Left lobe of liver (tissue), 2 donors: ENCODE data around the gene FRMD4A. TPM values are rescaled to one million over a fixed set of nuclear protein-coding genes. Genes with fewer than 3 reads are reported as not detected.
"Not testable (repeated sequence)": the region's sequence is repeated elsewhere in the genome, so short reads cannot be mapped to it uniquely, and the experiment has no call there.

Experiments
- ATAC-seq: fragments of 200-7000 bp; cut with Tn5 transposase; one replicate; pipeline ENCODE4 v1.9.1; 2020; ENCODE audit warnings: mild to moderate bottlenecking, moderate library complexity
- DNase-seq: peaks from one replicate; pipeline ENCODE4 v3.0.0-alpha.2; 2020; ENCODE audit warnings: low spot score
- total RNA-seq: library from RNA; stranded (reverse); gene quantifications from one replicate; pipeline ENCODE4 v1.2.1, GENCODE V29; 2021
- donor health status: DM: no; HTN: no; CAD: no; lungs with moderate emphysema.
- donor health status: DM: no; HTN: yes; CAD: no.

The FRMD4A gene
- total RNA-seq, 1 donor from 2014 or later = 13.8 TPM

- ATAC-seq (no peak), DNase-seq (no peak)
These were observed 492.8 kb downstream of the FRMD4A start for GRCh38 chr10:13837966-13838365.

GRCh38 chr10:13834581-13835286, 496.0 kb downstream of the FRMD4A start:
- DNase-seq (no peak), ATAC-seq (peak; percentile 31)

GRCh38 chr10:13831711-13832141, 499.0 kb downstream of the FRMD4A start:
- peak; percentile 48 for ATAC-seq
- no peak for DNase-seq

GRCh38 chr10:13830385-13830784, 500.3 kb downstream of the FRMD4A start:
- ATAC-seq = no peak
- no peak for DNase-seq

- ATAC-seq (no peak), DNase-seq (no peak)
These were observed 500.9 kb downstream of the FRMD4A start for GRCh38 chr10:13829790-13830189.

- ATAC-seq, DNase-seq: not testable (repeated sequence)
These were observed 502.4 kb downstream of the FRMD4A start for GRCh38 chr10:13828284-13828683.

- no peak for ATAC-seq
- DNase-seq = no peak
These were observed 503.5 kb downstream of the FRMD4A start for GRCh38 chr10:13827076-13827797.

GRCh38 chr10:13823709-13824405, 506.9 kb downstream of the FRMD4A start:
- ATAC-seq = no peak
- DNase-seq = no peak

- no peak for DNase-seq
These were observed 507.5 kb downstream of the FRMD4A start for GRCh38 chr10:13823096-13823708.

GRCh38 chr10:13822490-13822889, 508.2 kb downstream of the FRMD4A start:
- ATAC-seq (no peak), DNase-seq (no peak)

More at GRCh38 chr10:13823096-13823708, 507.5 kb downstream of the FRMD4A start:
- no peak for ATAC-seq

- DNase-seq (no peak), ATAC-seq (peak; percentile 40)
These were observed 509.8 kb downstream of the FRMD4A start for GRCh38 chr10:13820964-13821337.

GRCh38 chr10:13820119-13820963, 510.4 kb downstream of the FRMD4A start:
- DNase-seq = no peak
- no peak for ATAC-seq

GRCh38 chr10:13816195-13816925, 514.4 kb downstream of the FRMD4A start:
- DNase-seq (peak; percentile 89), ATAC-seq (peak; percentile 97)

GRCh38 chr10:13815756-13816155, 515.0 kb downstream of the FRMD4A start:
- ATAC-seq (no peak), DNase-seq (no peak)

- no peak for DNase-seq
These were observed 517.2 kb downstream of the FRMD4A start for GRCh38 chr10:13813550-13813949.

GRCh38 chr10:13812804-13813203, 517.9 kb downstream of the FRMD4A start:
- DNase-seq (no peak), ATAC-seq (no peak)

More at GRCh38 chr10:13813550-13813949, 517.2 kb downstream of the FRMD4A start:
- no peak for ATAC-seq

- no peak for ATAC-seq
These were observed 520.2 kb downstream of the FRMD4A start for GRCh38 chr10:13810568-13810967.

GRCh38 chr10:13809427-13809826, 521.3 kb downstream of the FRMD4A start:
- DNase-seq (no peak), ATAC-seq (no peak)

More at GRCh38 chr10:13810568-13810967, 520.2 kb downstream of the FRMD4A start:
- no peak for DNase-seq

GRCh38 chr10:13808556-13809391, 522.0 kb downstream of the FRMD4A start:
- ATAC-seq = peak; percentile 34
- no peak for DNase-seq
